ENCODE data around the gene PAGE2B.
"Not testable (repeated sequence)": the region's sequence is repeated elsewhere in the genome, so short reads cannot be mapped to it uniquely, and the experiment has no call there.

PAGE2B gene

DNA sequence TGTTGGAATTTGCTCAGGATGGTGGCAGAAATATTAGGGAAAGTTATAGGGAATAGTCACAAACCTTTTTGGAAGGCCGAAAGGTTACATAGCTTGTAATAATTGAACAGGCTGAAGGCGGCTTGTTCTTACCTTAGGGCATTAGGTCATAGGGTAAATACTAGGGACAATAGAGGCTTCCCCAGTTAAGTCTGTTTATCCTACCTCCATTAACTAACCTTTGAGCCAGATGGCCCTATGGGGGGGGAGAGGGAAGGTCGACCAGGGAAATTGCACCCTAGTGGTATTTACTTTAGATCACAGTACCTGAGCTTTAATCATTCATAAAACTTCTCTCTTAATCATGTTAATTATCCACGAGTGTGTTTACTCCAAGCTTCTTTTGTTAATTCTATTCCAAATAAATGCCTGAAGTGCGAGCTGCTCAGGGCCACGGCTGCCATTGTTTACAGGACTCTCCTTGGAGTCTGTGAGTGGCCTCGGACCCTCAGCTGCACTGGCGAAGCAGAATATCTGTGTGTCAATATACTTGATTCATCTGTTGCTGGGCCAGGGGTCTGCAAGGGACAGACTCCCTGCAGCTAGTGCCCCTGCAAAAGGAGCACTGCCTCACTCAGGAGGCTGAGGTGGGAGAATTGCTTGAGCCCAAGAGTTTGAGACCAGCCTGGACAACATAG is 36.9 kb downstream of the PAGE2B start:
- DNase-seq: no peak

DNA sequence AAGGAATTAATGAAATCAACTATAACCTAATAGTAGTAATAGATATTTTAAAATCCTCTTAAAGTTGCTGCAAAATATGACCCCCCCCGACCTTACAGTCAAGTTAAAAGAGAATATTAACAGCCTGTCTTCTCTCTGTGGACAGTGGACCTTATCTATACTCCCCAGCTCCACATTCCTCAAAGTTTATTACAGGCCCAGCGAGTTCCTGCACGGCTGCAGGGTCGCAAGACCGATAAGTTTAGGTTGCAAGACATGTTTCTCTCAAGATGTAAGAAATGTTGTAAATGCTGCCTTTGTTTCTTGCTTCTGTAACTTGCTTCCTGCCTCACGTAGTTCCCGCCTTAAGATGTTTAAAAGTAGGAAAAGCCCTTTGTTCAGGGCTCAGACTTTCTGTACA is 41.8 kb downstream of the PAGE2B start:
- not testable (repeated sequence) for DNase-seq

DNA sequence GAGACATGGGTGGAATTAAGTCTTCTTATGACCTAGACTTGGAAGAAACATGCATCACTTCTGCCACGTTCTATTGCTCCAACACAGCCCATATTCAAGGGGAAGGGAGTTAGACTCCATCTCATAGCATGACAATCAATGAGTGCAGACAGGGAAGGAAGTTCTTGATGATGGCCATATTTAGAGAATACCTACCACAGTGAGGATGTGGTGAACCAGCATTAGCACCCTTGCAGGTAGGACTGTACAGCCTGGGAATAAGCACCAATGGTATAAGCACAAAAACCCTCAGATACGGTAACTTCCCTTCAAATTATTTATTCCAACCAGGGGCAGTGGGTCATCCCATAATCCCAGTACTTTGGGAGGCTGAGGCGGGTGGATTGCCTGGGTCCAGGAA is 43.7 kb downstream of the PAGE2B start:
- no peak for DNase-seq

DNA sequence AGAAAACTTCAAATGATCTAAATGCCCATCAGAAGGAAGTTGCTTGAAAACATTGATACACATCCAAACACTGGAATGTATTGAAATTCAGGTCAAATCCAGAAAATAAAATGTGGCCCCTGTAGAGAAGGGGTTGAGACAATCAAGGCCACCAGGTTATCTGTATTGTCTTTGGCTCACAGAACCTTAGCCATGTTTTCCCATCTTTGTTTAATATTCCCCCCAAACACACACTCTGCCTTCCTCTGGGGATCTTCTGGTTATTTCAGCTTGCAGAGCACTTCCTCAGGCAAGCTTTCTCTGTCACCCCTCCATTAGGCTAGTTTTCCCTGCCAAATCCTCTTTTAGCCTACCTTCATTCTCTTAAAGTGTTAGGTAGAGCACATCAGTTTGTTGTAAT is 44.4 kb downstream of the PAGE2B start:
- DNase-seq: no peak

- peak; percentile 1 for DNase-seq
Measured at GRCh38 chrX:55119712-55120111, 44.9 kb downstream of the PAGE2B start.

DNA sequence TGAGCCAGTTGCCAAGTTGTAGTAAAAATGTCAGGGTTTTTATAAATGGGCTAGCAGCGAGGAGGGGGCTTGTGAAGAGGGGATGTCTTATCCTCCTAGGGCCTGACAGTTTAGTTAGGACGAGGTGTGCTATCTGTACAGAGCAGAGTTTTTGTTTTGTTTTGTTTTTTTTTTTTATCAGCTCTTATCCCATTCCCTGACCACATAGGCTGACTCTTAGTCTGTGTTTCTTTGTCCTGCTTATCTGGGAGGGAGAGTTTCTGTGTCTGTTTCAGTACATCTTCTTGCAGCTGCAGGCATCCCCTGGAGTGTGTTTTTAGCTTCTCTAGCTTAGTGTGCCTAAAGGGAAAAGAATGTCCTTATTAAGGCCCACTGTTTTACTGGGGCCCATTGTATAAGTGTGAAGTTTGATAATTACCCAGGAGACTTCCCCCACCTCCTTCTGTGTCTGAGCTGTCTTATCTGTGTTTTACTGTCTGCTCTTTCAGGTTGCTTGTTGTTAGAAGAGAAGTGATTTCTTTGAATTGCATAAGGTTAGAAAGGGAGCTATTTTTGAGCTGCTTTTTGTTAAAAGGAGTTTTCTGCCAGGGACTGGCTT is 46.0 kb downstream of the PAGE2B start:
- DNase-seq: no peak

- no peak for DNase-seq
Measured at GRCh38 chrX:55123900-55124299, 49.1 kb downstream of the PAGE2B start.

- DNase-seq: peak; percentile 7
Measured at GRCh38 chrX:55127692-55128091, 52.9 kb downstream of the PAGE2B start.

Measured in EL (cell line).